ENCODE measurements around the gene GUCA1A.

The GUCA1A gene

DNA sequence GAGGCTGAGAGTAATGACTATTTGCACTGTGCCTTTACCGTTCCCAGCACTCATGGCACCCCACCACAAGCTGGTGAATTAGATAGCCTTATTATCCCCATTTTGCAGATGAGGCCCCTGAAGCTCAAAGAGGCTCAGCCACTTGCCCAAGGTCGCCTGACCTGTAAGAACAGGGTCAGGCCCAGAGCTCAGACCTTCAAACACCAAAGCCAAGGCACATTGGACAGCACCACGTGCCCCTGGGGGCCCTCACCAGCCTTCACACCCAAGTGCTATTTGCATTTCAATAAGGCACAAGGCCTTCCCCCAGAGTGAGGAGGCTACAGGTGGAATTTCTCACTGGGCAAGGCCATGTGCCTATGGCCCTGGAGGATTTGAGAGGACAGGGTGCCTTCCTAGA is 16.5 kb upstream of the GUCA1A start:
- H3K27ac ChIP-seq, result no peak overlapping the region
- TF ChIP-seq CTCF (IDR thresholded peaks at IDR 0.05), result no peak

DNA sequence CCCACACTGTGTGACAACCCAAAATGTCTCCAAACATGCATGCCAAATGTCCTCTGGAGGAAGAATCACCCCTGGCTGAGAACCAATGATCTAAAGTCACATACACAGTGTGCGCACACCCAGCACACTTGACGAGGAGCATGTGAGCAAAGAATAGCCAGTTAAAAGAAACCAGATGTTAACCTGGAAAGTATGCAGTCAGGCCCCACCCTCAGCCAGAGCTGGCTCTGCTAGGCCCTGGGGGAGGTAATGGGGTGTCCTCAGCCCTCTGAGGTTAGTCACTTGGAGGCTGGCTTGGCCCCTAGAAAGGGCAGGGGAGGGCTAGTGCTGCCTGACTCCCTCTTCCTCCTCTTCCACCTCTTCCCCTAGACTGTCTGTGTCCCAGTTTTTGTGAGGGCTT is 15.2 kb upstream of the GUCA1A start:
- TF ChIP-seq ZFX (IDR thresholded peaks at IDR 0.05; ENCODE audit: borderline replicate concordance), result no peak
- no peak for TF ChIP-seq CTCF (IDR thresholded peaks at IDR 0.05)

DNA sequence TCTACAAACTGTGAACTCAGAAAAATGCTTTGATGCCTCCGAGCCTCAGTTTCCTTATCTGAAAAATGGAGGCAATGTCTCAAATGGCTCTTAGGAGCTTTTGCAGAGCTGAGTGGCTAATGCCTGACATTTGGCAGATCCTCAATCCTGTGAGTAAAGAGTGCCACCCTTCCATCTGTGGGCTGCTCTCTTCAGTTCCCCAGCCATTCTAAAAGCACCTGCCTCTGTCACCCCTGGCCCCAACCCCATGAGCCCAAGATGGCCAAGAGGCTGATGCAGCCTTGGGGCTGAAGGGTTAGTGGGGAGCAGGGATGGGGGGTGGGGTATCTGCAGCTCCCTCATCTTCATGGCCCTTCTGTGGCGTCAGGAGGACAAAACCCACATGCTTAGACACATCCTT is 14.5 kb upstream of the GUCA1A start:
- H3K27ac ChIP-seq, result no peak overlapping the region
- TF ChIP-seq CTCF (IDR thresholded peaks at IDR 0.05) (no peak), ZFX (IDR thresholded peaks at IDR 0.05; ENCODE audit: borderline replicate concordance) (no peak)

More for the DNA sequence above, 15.2 kb upstream of the GUCA1A start:
- H3K27ac ChIP-seq, result no peak overlapping the region

DNA sequence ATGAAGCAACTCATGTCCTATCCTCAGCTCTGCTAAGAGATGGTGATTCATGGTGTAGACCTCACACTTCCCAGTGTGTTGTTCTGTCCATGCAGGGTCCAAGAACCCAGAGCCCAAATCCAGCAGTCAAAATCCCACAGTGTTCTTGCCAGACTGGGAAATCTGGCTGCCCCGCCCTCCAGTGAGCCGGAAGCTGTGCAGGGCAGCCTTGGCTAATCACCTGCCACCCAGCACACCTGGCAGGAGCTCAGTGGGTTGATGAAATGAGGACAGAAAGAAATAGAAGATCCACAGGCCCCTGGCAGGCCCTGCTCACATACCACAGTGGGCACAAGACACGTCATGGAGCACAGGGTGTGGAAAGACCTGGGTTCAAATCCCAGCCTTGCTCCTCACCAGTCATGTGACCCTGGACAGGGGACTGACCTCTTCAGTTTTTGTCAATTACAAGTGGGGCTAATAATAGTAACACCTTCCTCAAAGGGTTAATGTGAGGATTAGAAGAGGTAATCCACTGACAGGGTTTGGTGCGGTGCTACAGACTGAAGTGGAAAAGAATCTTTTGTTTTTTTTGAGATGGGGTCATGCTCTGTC is 13.6 kb upstream of the GUCA1A start:
- no peak overlapping the region for H3K27ac ChIP-seq
- no peak for TF ChIP-seq CTCF (IDR thresholded peaks at IDR 0.05)
- no peak for TF ChIP-seq ZFX (IDR thresholded peaks at IDR 0.05; ENCODE audit: borderline replicate concordance)

DNA sequence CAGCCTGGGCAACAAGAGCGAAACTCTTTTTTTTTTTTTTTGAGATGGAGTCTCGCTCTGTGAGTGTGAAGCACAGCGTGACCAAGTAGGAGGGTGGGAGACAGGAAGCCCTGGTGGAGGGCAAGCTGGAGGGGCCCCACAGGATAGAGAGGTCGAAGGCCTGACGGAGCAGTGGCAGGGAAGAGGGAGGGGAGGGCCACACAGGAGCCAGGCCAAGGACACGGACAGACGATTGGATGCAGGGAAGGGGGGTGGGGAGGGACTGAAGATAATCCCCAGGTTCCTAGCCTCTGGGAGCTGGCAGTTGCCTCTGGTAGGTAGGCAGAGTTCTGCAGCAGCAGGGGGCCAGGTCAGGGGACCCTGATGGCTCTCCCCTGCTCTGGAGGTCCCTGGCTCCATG is 10.8 kb upstream of the GUCA1A start:
- TF ChIP-seq CTCF (IDR thresholded peaks at IDR 0.05) (no peak), ZFX (IDR thresholded peaks at IDR 0.05; ENCODE audit: borderline replicate concordance) (no peak)
- H3K27ac ChIP-seq, result no peak overlapping the region

- H3K27ac ChIP-seq, result no peak overlapping the region
- TF ChIP-seq CTCF (IDR thresholded peaks at IDR 0.05), result no peak
- no peak for TF ChIP-seq ZFX (IDR thresholded peaks at IDR 0.05; ENCODE audit: borderline replicate concordance)
Observed at GRCh38 chr6:42162812-42163211, 10.4 kb upstream of the GUCA1A start.

DNA sequence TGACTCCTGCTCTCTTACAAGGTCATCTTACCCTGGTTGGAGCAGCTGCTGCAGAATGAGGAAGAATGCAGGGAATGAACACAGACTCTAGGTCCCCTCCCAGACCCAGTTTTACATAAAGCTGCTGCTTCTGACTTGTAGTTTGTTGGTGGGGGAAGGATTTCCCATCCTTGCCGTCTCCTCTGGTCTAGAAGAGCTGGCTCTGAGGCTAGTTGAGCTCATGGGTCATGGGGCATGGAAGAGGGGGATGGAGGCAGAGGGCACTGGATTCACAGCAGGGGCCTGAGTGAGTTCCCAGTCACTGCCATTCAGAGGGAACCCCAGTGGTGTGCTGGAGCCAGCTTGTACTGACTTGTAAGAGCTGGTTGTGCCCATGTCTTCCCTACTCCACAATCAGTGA is 9.2 kb upstream of the GUCA1A start:
- TF ChIP-seq CTCF (IDR thresholded peaks at IDR 0.05) (no peak), ZFX (IDR thresholded peaks at IDR 0.05; ENCODE audit: borderline replicate concordance) (no peak)

More for the DNA sequence above, 9.2 kb upstream of the GUCA1A start:
- no peak overlapping the region for H3K27ac ChIP-seq
